Right kidney (tissue), 1 donor: ENCODE data around the gene SMIM36.
"Not testable (repeated sequence)": the region's sequence is repeated elsewhere in the genome, so short reads cannot be mapped to it uniquely, and the experiment has no call there.

Experiments
- DNase-seq: peaks from one replicate; pipeline ENCODE4 v3.0.0-alpha.2; 2016

Gene SMIM36

GRCh38 chr17:55433629-55434422 is 77.4 kb downstream of the SMIM36 start:
- DNase-seq, result no peak

GRCh38 chr17:55433029-55433628 is 78.1 kb downstream of the SMIM36 start:
- no peak for DNase-seq

GRCh38 chr17:55432358-55433028 is 78.8 kb downstream of the SMIM36 start:
- DNase-seq, result no peak

GRCh38 chr17:55431914-55432313 is 79.3 kb downstream of the SMIM36 start:
- DNase-seq, result not testable (repeated sequence)

- no peak for DNase-seq
These were observed 80.5 kb downstream of the SMIM36 start for GRCh38 chr17:55430541-55431288.

GRCh38 chr17:55427587-55427882 is 83.7 kb downstream of the SMIM36 start:
- no peak for DNase-seq

GRCh38 chr17:55426851-55427586 is 84.2 kb downstream of the SMIM36 start:
- no peak for DNase-seq

GRCh38 chr17:55424893-55425540 is 86.2 kb downstream of the SMIM36 start:
- DNase-seq, result no peak

- DNase-seq, result no peak
These were observed 87.7 kb downstream of the SMIM36 start for GRCh38 chr17:55423535-55423934.

GRCh38 chr17:55422828-55423164 is 88.5 kb downstream of the SMIM36 start:
- not testable (repeated sequence) for DNase-seq

GRCh38 chr17:55421179-55421934 is 89.9 kb downstream of the SMIM36 start, which contains the start of gene MMD:
TSS of gene MMD (minus strand) at chr17:55421835. CDS start at chr17:55421695, 140 bp downstream.
- DNase-seq, result peak; percentile 84

- DNase-seq, result no peak
These were observed 90.5 kb downstream of the SMIM36 start for GRCh38 chr17:55420776-55421178.

GRCh38 chr17:55420067-55420775 is 91.0 kb downstream of the SMIM36 start:
- no peak for DNase-seq

GRCh38 chr17:55418369-55419268 is 92.6 kb downstream of the SMIM36 start:
- DNase-seq, result no peak

GRCh38 chr17:55417411-55418268 is 93.6 kb downstream of the SMIM36 start:
- no peak for DNase-seq

GRCh38 chr17:55416470-55417052 is 94.7 kb downstream of the SMIM36 start:
- DNase-seq, result no peak

- no peak for DNase-seq
These were observed 95.3 kb downstream of the SMIM36 start for GRCh38 chr17:55416000-55416399.

GRCh38 chr17:55414983-55415382 is 96.3 kb downstream of the SMIM36 start:
- no peak for DNase-seq
